IMR-90 (cell line): ENCODE results near the gene ZNF284. TPM values are rescaled to one million over a fixed set of nuclear protein-coding genes. Genes with fewer than 3 reads are reported as not detected.

Experiments used
- ATAC-seq: fragments of 200-7000 bp; cut with Tn5 transposase; 2 replicates; pipeline ENCODE4 v1.9.1; 2020; ENCODE audit warnings: low read depth, mild to moderate bottlenecking, moderate library complexity
- BruUV-seq: library from RNA; stranded (reverse); fragments of 400-500 nt; replicated peaks from 2 replicates; lab custom pipeline; 2021; lab: Mats Ljungman, UMichigan
- CTCF ChIA-PET: fragments of 300-600 bp; formaldehyde crosslinking; extraction: SDS; loops from one replicate; lab custom pipeline; 2021; ENCODE audit warnings: antibody characterized with exemption; lab: Yijun Ruan, JAX
- POLR2A ChIA-PET: fragments of 300-600 bp; sonication (Branson Sonifier 250); formaldehyde crosslinking; loops from one replicate; lab custom pipeline; 2022; ENCODE audit warnings: antibody characterized with exemption; ENCODE audit not compliant: unreplicated experiment; lab: Charles Lee
- DNase-seq: peaks from one replicate; pipeline ENCODE4 v3.0.0; 2013
- H2AFZ ChIP-seq: replicated peaks from 2 replicates; pipeline ENCODE3; 2013; ENCODE audit warnings: low read length, mild to moderate bottlenecking; ENCODE audit not compliant: poor library complexity
- H2AK5ac ChIP-seq: 2 replicates; pipeline ENCODE4 v1.6.1; 2013; ENCODE audit warnings: low read depth, low read length, inconsistent platforms
- H2AK9ac ChIP-seq: replicated peaks from 2 replicates; pipeline ENCODE3; 2013; ENCODE audit warnings: mild to moderate bottlenecking, low read depth, low read length, moderate library complexity; ENCODE audit not compliant: poor library complexity
- H2BK120ac ChIP-seq: 2 replicates; pipeline ENCODE4 v1.6.1; 2013; ENCODE audit warnings: low read depth, low read length, inconsistent platforms
- H2BK15ac ChIP-seq: 3 replicates; pipeline ENCODE4 v1.6.1; 2013; ENCODE audit warnings: low read depth, low read length, inconsistent platforms
- H2BK20ac ChIP-seq: 2 replicates; pipeline ENCODE4 v1.6.1; 2013; ENCODE audit warnings: low read depth, mild to moderate bottlenecking, inconsistent platforms, low read length, moderate library complexity
- H2BK5ac ChIP-seq: 2 replicates; pipeline ENCODE4 v1.6.1; 2013; ENCODE audit warnings: mild to moderate bottlenecking, low read depth, low read length, inconsistent platforms; ENCODE audit not compliant: poor library complexity, severe bottlenecking
- H3K14ac ChIP-seq: replicated peaks from 2 replicates; pipeline ENCODE4 v1.6.1; 2013; ENCODE audit warnings: low read depth, low read length, inconsistent platforms
- H3K18ac ChIP-seq: 2 replicates; pipeline ENCODE4 v1.6.1; 2013; ENCODE audit warnings: low read depth, low read length, control low read depth
- H3K23ac ChIP-seq: 2 replicates; pipeline ENCODE4 v1.6.1; 2013; ENCODE audit warnings: low read depth, low read length, inconsistent platforms
- H3K27ac ChIP-seq: 2 replicates; pipeline ENCODE4 v1.5.1; 2013; ENCODE audit warnings: mild to moderate bottlenecking, control low read depth, low read length; ENCODE audit not compliant: insufficient read depth
- H3K27me3 ChIP-seq: 2 replicates; pipeline ENCODE4 v1.6.1; 2013; ENCODE audit warnings: low read length; ENCODE audit not compliant: control insufficient read depth, insufficient read depth
- H3K36me3 ChIP-seq: 2 replicates; pipeline ENCODE4 v1.6.1; 2013; ENCODE audit warnings: low read length, mixed read lengths; ENCODE audit not compliant: control insufficient read depth, insufficient read depth
- H3K4ac ChIP-seq: 2 replicates; pipeline ENCODE4 v1.6.1; 2013; ENCODE audit warnings: low read depth, low read length, inconsistent platforms
- H3K4me1 ChIP-seq: 2 replicates; pipeline ENCODE4 v1.6.1; 2013; ENCODE audit warnings: low read length, mixed read lengths; ENCODE audit not compliant: control insufficient read depth, insufficient read depth
- H3K4me2 ChIP-seq: 2 replicates; pipeline ENCODE4 v1.6.1; 2013; ENCODE audit warnings: low read depth, mild to moderate bottlenecking, control low read depth, low read length, moderate library complexity
- H3K4me3 ChIP-seq: 2 replicates; pipeline ENCODE4 v1.5.1; 2013; ENCODE audit warnings: low read depth, mild to moderate bottlenecking, control low read depth, low read length, moderate library complexity; ENCODE audit not compliant: insufficient read depth
- H3K56ac ChIP-seq: 2 replicates; pipeline ENCODE4 v1.6.1; 2013; ENCODE audit warnings: low read length, inconsistent platforms; ENCODE audit not compliant: insufficient read depth; ENCODE audit errors: extremely low read depth
- H3K79me1 ChIP-seq, 2 experiments: 2 replicates each; pipeline ENCODE4 v1.6.1; 2013; ENCODE audit warnings: low read length in 2 of 2, inconsistent platforms in 1 of 2, low read depth in 1 of 2
- H3K9ac ChIP-seq: 2 replicates; pipeline ENCODE4 v1.6.1; 2013; ENCODE audit warnings: low read depth, low read length, control low read depth
- H3K9me1 ChIP-seq: 2 replicates; pipeline ENCODE4 v1.6.1; 2013; ENCODE audit warnings: low read length, inconsistent platforms; ENCODE audit not compliant: insufficient read depth
- H3K9me3 ChIP-seq: 2 replicates; pipeline ENCODE4 v1.6.1; 2013; ENCODE audit warnings: low read length; ENCODE audit not compliant: control insufficient read depth, insufficient read depth
- H4K20me1 ChIP-seq: 2 replicates; pipeline ENCODE4 v1.6.1; 2013; ENCODE audit warnings: low read length, inconsistent platforms; ENCODE audit not compliant: insufficient read depth
- H4K5ac ChIP-seq: 2 replicates; pipeline ENCODE4 v1.6.1; 2013; ENCODE audit warnings: mild to moderate bottlenecking, low read depth, low read length, control low read depth
- H4K8ac ChIP-seq, 2 experiments: 2 replicates each; pipeline ENCODE4 v1.6.1; 2013; ENCODE audit warnings: low read depth in 2 of 2, low read length in 2 of 2, control low read depth in 1 of 2, inconsistent platforms in 1 of 2
- H4K91ac ChIP-seq: 2 replicates; pipeline ENCODE4 v1.6.1; 2013; ENCODE audit warnings: low read depth, low read length, inconsistent platforms; ENCODE audit not compliant: insufficient read depth
- CEBPB ChIP-seq: IDR thresholded peaks from 2 replicates; pipeline ENCODE4 v1.6.1; 2012; ENCODE audit warnings: low read depth, low read length, improper control_type of control experiment
- MXI1 ChIP-seq: IDR thresholded peaks from 2 replicates; pipeline ENCODE4 v1.6.1; 2012; ENCODE audit warnings: low read depth, mild to moderate bottlenecking, low read length, moderate library complexity, borderline replicate concordance
- NFE2L2 ChIP-seq: fragments of 150-350 bp; IDR thresholded peaks from 2 replicates; pipeline ENCODE4 v1.6.1; 2016; ENCODE audit warnings: low read depth, mild to moderate bottlenecking, low read length
- POLR2A ChIP-seq: IDR thresholded peaks from 2 replicates; pipeline ENCODE4 v1.6.1; 2012; ENCODE audit warnings: mild to moderate bottlenecking, low read depth, low read length
- RAD21 ChIP-seq: IDR thresholded peaks from 2 replicates; pipeline ENCODE4 v1.6.1; 2012; ENCODE audit warnings: low read length, improper control_type of control experiment
- RCOR1 ChIP-seq: IDR thresholded peaks from 2 replicates; pipeline ENCODE4 v1.6.1; 2012; ENCODE audit warnings: mild to moderate bottlenecking, low read length, improper control_type of control experiment; ENCODE audit not compliant: insufficient replicate concordance
- RFX5 ChIP-seq: IDR thresholded peaks from 2 replicates; pipeline ENCODE4 v1.8.0; 2012; ENCODE audit warnings: low read depth, mild to moderate bottlenecking, low read length, moderate library complexity
- SMC3 ChIP-seq: fragments of 150-350 bp; IDR thresholded peaks from 2 replicates; pipeline ENCODE4 v1.6.1; 2016; ENCODE audit warnings: low read depth, mild to moderate bottlenecking, antibody characterized with exemption, low read length, moderate library complexity
- WGBS, 2 experiments: methylation state at CpG; one replicate each; pipeline versions ENCODE4 v1.1.5 to v1.1.7; 2013; ENCODE audit warnings: missing lambda C conversion rate in 2 of 2; ENCODE audit not compliant: insufficient read length in 1 of 2; ENCODE audit errors: extremely low coverage in 2 of 2; 5-methylcytosine and 5-hydroxymethylcytosine counted together
- dilution Hi-C: fragments of 300-500 bp; cut with HindIII; formaldehyde crosslinking; loops from one replicate; pipeline ENCODE4 v1.14.3; 2018; ENCODE audit warnings: low sequenced_read_pairs; ENCODE audit not compliant: unreplicated experiment
- in situ Hi-C: fragments of 300-500 bp; cut with MboI; formaldehyde crosslinking; loops from 3 replicates; pipeline ENCODE4 v1.14.3; 2019; ENCODE audit warnings: low sequenced_read_pairs, inconsistent platforms, mixed read lengths
- intact Hi-C: fragments of 100-400 bp; cut with micrococcal nuclease; formaldehyde crosslinking; loops from 2 replicates; pipeline ENCODE4 v1.10.0; 2022
- polyA plus RNA-seq, 3 experiments: library from polyadenylated mRNA; depleted of rRNA; stranded (reverse); fragments of >200 nt; gene quantifications; 2 replicates each; pipeline ENCODE4 v1.2.3, GENCODE V29; 2012; ENCODE audit warnings: low replicate concordance in 1 of 3
- total RNA-seq: library from RNA; depleted of rRNA; stranded (reverse); fragments of >200 nt; gene quantifications from 2 replicates; pipeline ENCODE4 v1.2.3, GENCODE V29; 2012
- TF ChIP-seq, protein P1 (sequence below): fragments of 150-350 bp; IDR thresholded peaks from 2 replicates; pipeline ENCODE4 v1.6.1; 2017; ENCODE audit warnings: mild to moderate bottlenecking, antibody characterized with exemption, low read length, low read depth
- TF ChIP-seq, protein P2 (sequence below): fragments of 150-350 bp; IDR thresholded peaks from 2 replicates; pipeline ENCODE4 v1.6.1; 2016; ENCODE audit warnings: low read depth, mild to moderate bottlenecking, low read length, moderate library complexity, borderline replicate concordance
- TF ChIP-seq, protein P3 (sequence below): conservative IDR thresholded peaks from 2 replicates; pipeline ENCODE4 v1.5.1; 2012; ENCODE audit warnings: mild to moderate bottlenecking, low read depth, low read length, improper control_type of control experiment

Gene ZNF284
- total and polyA plus RNA-seq, 2 of the 4 experiments (the other 2 are of a cell fraction), result 1.2 to 4.1 TPM

DNA sequence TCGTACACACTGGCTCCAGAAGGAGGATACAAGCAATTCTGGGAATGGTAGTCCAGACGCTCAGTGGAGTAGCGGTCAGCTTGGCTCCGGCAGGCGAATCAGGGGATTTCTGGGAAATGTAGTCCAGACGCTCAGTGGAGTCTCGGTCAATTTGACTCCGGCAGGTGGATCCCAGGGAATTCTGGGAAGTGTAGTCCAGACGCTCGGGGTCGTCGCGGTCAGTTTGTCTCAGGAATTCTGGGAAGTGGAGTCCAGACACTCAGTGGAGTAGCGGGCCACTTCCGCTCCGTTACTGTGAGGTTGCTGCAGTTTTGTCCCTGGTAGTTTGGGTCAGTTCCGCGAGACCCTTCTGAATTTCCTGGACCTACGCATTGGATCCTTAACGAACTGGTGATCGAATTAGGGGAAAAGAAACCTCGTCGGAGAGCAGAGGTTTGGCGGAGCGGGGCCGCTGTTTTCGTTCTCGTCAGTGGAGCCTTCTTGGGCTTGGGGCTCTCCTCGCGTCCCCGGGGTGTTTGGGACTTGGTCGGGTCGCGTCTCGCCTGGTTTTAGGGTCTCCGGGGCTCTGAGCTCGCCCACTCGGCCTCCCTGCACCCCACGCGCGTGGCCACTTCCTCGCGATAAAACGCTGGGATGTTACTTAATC is 41.3 kb downstream of the ZNF284 start, which contains the start of gene ZNF225:
Gene ZNF225, plus strand, starts transcription at position 262 of the 646 bp plus-strand sequence. CDS start 2,429 bp downstream, outside the sequence.
- DNase-seq, result peak; percentile 99
- WGBS, 2 experiments, result 0% methylated on average over 17 of the region's 44 CpGs; no CpG with 5 or more reads in 1 of the 2 experiments
- H3K27ac ChIP-seq, result peak within 1 kb of the TSS; percentile 74
- H2BK5ac ChIP-seq, result peak within 1 kb of the TSS; percentile 62
- H2BK15ac ChIP-seq, result no peak within 1 kb of the TSS
- peak within 1 kb of the TSS; percentile 66 for H4K5ac ChIP-seq
- H2AK9ac ChIP-seq, result peak within 1 kb of the TSS; percentile 83
- intact Hi-C loops (loop anchor here (2.0 to 5.0 kb wide), 2 partner anchors 52 to 99 kb away; partner anchors contain the start of genes ZNF226 and ZNF227), in situ Hi-C loops (no loop called here), dilution Hi-C loops (no loop called here)
- no peak within 1 kb of the TSS for H2AK5ac ChIP-seq
- no peak within 1 kb of the TSS for H2BK20ac ChIP-seq
- peak within 1 kb of the TSS; percentile 70 for H3K4me3 ChIP-seq
- H3K4me2 ChIP-seq, result peak within 1 kb of the TSS; percentile 92
- H3K9me3 ChIP-seq, result peaks cover 3% of the 10 kb centered on the region
- no peaks in the 10 kb centered on the region for H3K27me3 ChIP-seq
- H3K4me1 ChIP-seq, result no peaks in the 10 kb centered on the region
- TF ChIP-seq NFE2L2 (no peak), CEBPB (peak; percentile 53), RAD21 (no peak; the same call in none of the 2 replicates), POLR2A (peak; percentile 65), RFX5 (no peak), SMC3 (no peak), RCOR1 (no peak), MXI1 (peak; percentile 12; the same call in 1 of the 2 replicates)
- TF ChIP-seq, protein P1, sequence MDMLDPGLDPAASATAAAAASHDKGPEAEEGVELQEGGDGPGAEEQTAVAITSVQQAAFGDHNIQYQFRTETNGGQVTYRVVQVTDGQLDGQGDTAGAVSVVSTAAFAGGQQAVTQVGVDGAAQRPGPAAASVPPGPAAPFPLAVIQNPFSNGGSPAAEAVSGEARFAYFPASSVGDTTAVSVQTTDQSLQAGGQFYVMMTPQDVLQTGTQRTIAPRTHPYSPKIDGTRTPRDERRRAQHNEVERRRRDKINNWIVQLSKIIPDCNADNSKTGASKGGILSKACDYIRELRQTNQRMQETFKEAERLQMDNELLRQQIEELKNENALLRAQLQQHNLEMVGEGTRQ, result peak; percentile 34
- TF ChIP-seq, protein P2, sequence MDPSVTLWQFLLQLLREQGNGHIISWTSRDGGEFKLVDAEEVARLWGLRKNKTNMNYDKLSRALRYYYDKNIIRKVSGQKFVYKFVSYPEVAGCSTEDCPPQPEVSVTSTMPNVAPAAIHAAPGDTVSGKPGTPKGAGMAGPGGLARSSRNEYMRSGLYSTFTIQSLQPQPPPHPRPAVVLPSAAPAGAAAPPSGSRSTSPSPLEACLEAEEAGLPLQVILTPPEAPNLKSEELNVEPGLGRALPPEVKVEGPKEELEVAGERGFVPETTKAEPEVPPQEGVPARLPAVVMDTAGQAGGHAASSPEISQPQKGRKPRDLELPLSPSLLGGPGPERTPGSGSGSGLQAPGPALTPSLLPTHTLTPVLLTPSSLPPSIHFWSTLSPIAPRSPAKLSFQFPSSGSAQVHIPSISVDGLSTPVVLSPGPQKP, result no peak
- TF ChIP-seq, protein P3, sequence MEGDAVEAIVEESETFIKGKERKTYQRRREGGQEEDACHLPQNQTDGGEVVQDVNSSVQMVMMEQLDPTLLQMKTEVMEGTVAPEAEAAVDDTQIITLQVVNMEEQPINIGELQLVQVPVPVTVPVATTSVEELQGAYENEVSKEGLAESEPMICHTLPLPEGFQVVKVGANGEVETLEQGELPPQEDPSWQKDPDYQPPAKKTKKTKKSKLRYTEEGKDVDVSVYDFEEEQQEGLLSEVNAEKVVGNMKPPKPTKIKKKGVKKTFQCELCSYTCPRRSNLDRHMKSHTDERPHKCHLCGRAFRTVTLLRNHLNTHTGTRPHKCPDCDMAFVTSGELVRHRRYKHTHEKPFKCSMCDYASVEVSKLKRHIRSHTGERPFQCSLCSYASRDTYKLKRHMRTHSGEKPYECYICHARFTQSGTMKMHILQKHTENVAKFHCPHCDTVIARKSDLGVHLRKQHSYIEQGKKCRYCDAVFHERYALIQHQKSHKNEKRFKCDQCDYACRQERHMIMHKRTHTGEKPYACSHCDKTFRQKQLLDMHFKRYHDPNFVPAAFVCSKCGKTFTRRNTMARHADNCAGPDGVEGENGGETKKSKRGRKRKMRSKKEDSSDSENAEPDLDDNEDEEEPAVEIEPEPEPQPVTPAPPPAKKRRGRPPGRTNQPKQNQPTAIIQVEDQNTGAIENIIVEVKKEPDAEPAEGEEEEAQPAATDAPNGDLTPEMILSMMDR, result no peak
- POLR2A ChIA-PET, result no interaction called here
- H3K4ac ChIP-seq, result peak within 1 kb of the TSS; percentile 83
- no TSS peak for BruUV-seq
- peak within 1 kb of the TSS; percentile 49; the same call in 1 of the 2 replicates for H4K91ac ChIP-seq
- no peaks in the 10 kb centered on the region for H4K20me1 ChIP-seq
- peak within 1 kb of the TSS; percentile 48 for H3K56ac ChIP-seq
- CTCF ChIA-PET, result no interaction called here
- no peaks in the 10 kb centered on the region for H3K9me1 ChIP-seq
- peak within 1 kb of the TSS; percentile 75 for H3K23ac ChIP-seq
- H2BK120ac ChIP-seq, result no peak within 1 kb of the TSS
- peak within 1 kb of the TSS; percentile 37 to 86 for H4K8ac ChIP-seq
- peak within 1 kb of the TSS; percentile 96 for H2AFZ ChIP-seq
- ATAC-seq, result peak; percentile 94
- peaks cover 4 to 28% of the 10 kb centered on the region in 2 experiments; a peak in 3 of 4 replicates for H3K79me1 ChIP-seq
- peak within 1 kb of the TSS; percentile 88 for H3K14ac ChIP-seq
- peak within 1 kb of the TSS; percentile 26 for H3K18ac ChIP-seq
- H3K36me3 ChIP-seq, result peaks cover 9% of the 10 kb centered on the region
- H3K9ac ChIP-seq, result peak within 1 kb of the TSS; percentile 81
